Endothelial cell of umbilical vein (primary cell): ENCODE results near the gene TREX2. TPM values are rescaled to one million over a fixed set of nuclear protein-coding genes. Genes with fewer than 3 reads are reported as not detected.

ENCODE experiments used
- BruUV-seq: library from RNA; stranded (reverse); fragments of 400-500 nt; replicated peaks from 2 replicates; lab custom pipeline; 2021; lab: Mats Ljungman, UMichigan
- CTCF ChIA-PET: fragments of 300-600, 350-600 bp; sonication (Branson Sonifier 250); formaldehyde crosslinking; loops from one replicate; lab custom pipeline; 2021; ENCODE audit warnings: antibody characterized with exemption, inconsistent platforms; lab: Charles Lee
- POLR2A ChIA-PET: fragments of 300-600, 350-600 bp; sonication (Branson Sonifier 250); formaldehyde crosslinking; loops from one replicate; lab custom pipeline; 2021; ENCODE audit warnings: antibody characterized with exemption, inconsistent platforms; lab: Charles Lee
- DNase-seq: peaks from one replicate; pipeline ENCODE4 v3.0.0-alpha.2; 2011; ENCODE audit warnings: low read depth, low spot score
- FAIRE-seq: peaks from 2 replicates; lab custom pipeline; 2011; peaks lifted over from hg19 to GRCh38; lab: Jason Lieb, UNC
- H2AFZ ChIP-seq: 2 replicates; pipeline ENCODE4 v1.6.0; 2012; ENCODE audit warnings: low read depth, low read length, control low read depth, inconsistent platforms
- H3K27ac ChIP-seq: 2 replicates; pipeline ENCODE4 v1.5.1; 2011; ENCODE audit warnings: low read depth, mild to moderate bottlenecking, control low read depth, low read length, moderate library complexity; ENCODE audit not compliant: insufficient read depth
- H3K27me3 ChIP-seq, 2 experiments: 2 replicates each; pipeline versions ENCODE4 v1.6.0 to v1.6.1; 2011; ENCODE audit warnings: low read length in 2 of 2, mixed read lengths in 1 of 2; ENCODE audit not compliant: control insufficient read depth in 2 of 2, insufficient read depth in 2 of 2
- H3K36me3 ChIP-seq, 2 experiments: 2 replicates in 1 of 2; 3 replicates in 1 of 2; pipeline ENCODE4 v1.5.1; 2011; ENCODE audit warnings: low read length in 2 of 2, mild to moderate bottlenecking in 1 of 2, moderate library complexity in 1 of 2; ENCODE audit not compliant: control insufficient read depth in 2 of 2, insufficient read depth in 2 of 2; ENCODE audit errors: extremely low read depth in 1 of 2
- H3K4me1 ChIP-seq: 3 replicates; pipeline ENCODE4 v1.5.1; 2011; ENCODE audit warnings: mild to moderate bottlenecking, low read length; ENCODE audit not compliant: control insufficient read depth, insufficient read depth; ENCODE audit errors: extremely low read depth
- H3K4me2 ChIP-seq: 2 replicates; pipeline ENCODE4 v1.6.1; 2011; ENCODE audit warnings: low read length, control low read depth, mixed read lengths; ENCODE audit not compliant: insufficient read depth
- H3K4me3 ChIP-seq, 3 experiments: fragments of 200-600 bp in 1 of 3; sonication (generic), shearing (Covaris generic) in 1 of 3; replicated peaks in 1 of 3; 2 replicates each; pipeline ENCODE4 v1.5.1; 2011 to 2016; ENCODE audit warnings: control low read depth in 3 of 3, low read length in 3 of 3, mild to moderate bottlenecking in 2 of 3, inconsistent platforms in 1 of 3, low read depth in 1 of 3, moderate library complexity in 1 of 3; ENCODE audit not compliant: insufficient read depth in 1 of 3
- H3K79me2 ChIP-seq: 2 replicates; pipeline ENCODE4 v1.6.0; 2012; ENCODE audit warnings: low read length, inconsistent platforms; ENCODE audit not compliant: control insufficient read depth, insufficient read depth
- H3K9ac ChIP-seq: replicated peaks from 2 replicates; pipeline ENCODE3; 2011; ENCODE audit warnings: low read length, control low read depth; ENCODE audit not compliant: insufficient read depth; ENCODE audit errors: extremely low read depth
- H3K9me1 ChIP-seq: replicated peaks from 3 replicates; pipeline ENCODE4 v1.6.0; 2011; ENCODE audit warnings: mild to moderate bottlenecking, low read length; ENCODE audit not compliant: control insufficient read depth, insufficient read depth; ENCODE audit errors: extremely low read depth
- H3K9me3 ChIP-seq: replicated peaks from 2 replicates; pipeline ENCODE4 v1.5.1; 2012; ENCODE audit warnings: low read length, inconsistent platforms; ENCODE audit not compliant: control insufficient read depth, insufficient read depth
- H4K20me1 ChIP-seq: replicated peaks from 2 replicates; pipeline ENCODE3; 2011; ENCODE audit warnings: mild to moderate bottlenecking, low read length; ENCODE audit not compliant: control insufficient read depth, insufficient read depth; ENCODE audit errors: extremely low read depth
- CTCF ChIP-seq, 2 donors: IDR thresholded peaks; 1 replicate in 1 of 2; 2 replicates in 1 of 2; pipeline ENCODE4 v1.5.1; 2011; ENCODE audit warnings: low read length in 2 of 2, mild to moderate bottlenecking in 2 of 2, moderate library complexity in 2 of 2, control low read depth in 1 of 2, inconsistent platforms in 1 of 2, low read depth in 1 of 2; ENCODE audit not compliant: insufficient read depth in 1 of 2; ENCODE audit errors: extremely low read depth in 1 of 2
- EZH2 ChIP-seq: IDR thresholded peaks from 2 replicates; pipeline ENCODE4 v1.6.1; 2012; ENCODE audit warnings: borderline replicate concordance, low read depth, mild to moderate bottlenecking, moderate library complexity, low read length, inconsistent platforms; ENCODE audit not compliant: severe bottlenecking
- FOS ChIP-seq: IDR thresholded peaks from 2 replicates; pipeline ENCODE4 v1.6.1; 2011; ENCODE audit warnings: mild to moderate bottlenecking, low read length, moderate library complexity, borderline replicate concordance; ENCODE audit not compliant: insufficient read depth
- GATA2 ChIP-seq: IDR thresholded peaks from 2 replicates; pipeline ENCODE4 v1.7.0; 2011; ENCODE audit warnings: low read depth, mild to moderate bottlenecking, moderate library complexity, mixed read lengths, low read length; ENCODE audit not compliant: insufficient read length, insufficient read depth
- JUN ChIP-seq: IDR thresholded peaks from 2 replicates; pipeline ENCODE4 v1.6.1; 2011; ENCODE audit warnings: borderline replicate concordance, low read depth; ENCODE audit not compliant: insufficient read length, insufficient read depth
- MYC ChIP-seq: IDR thresholded peaks from one replicate; pipeline ENCODE4 v1.6.1; 2011; ENCODE audit warnings: mild to moderate bottlenecking, low read depth, low read length
- POLR2A ChIP-seq: IDR thresholded peaks from 2 replicates; pipeline ENCODE4 v1.6.1; 2012; ENCODE audit warnings: low read depth, mild to moderate bottlenecking, control low read depth, low read length
- POLR2AphosphoS5 ChIP-seq: IDR thresholded peaks from 2 replicates; pipeline ENCODE4 v1.6.1; 2012; ENCODE audit warnings: low read depth, mild to moderate bottlenecking, control low read depth, low read length, moderate library complexity; ENCODE audit not compliant: insufficient read depth
- dilution Hi-C: fragments of 300-500 bp; cut with MboI; formaldehyde crosslinking; loops from one replicate; pipeline ENCODE4 v1.15.0; 2019; ENCODE audit warnings: low sequenced_read_pairs; ENCODE audit not compliant: extremely low pct_ligation_motif_present
- intact Hi-C: fragments of 100-400 bp; cut with micrococcal nuclease; formaldehyde crosslinking; loops from one replicate; pipeline ENCODE4 v1.10.0; 2022
- polyA plus RNA-seq, 4 experiments: library from polyadenylated mRNA; depleted of rRNA in 3 of 4; stranded (reverse) in 3 of 4; unstranded in 1 of 4; fragments of >200 nt; gene quantifications; 2 replicates each; pipeline versions ENCODE4 v1.2.1 to v1.2.3, GENCODE V29; 2011 to 2012; ENCODE audit warnings: missing spikeins in 1 of 4
- total RNA-seq: library from RNA; stranded (reverse); gene quantifications from 2 replicates; pipeline ENCODE4 v1.2.3, GENCODE V29; 2021
- TF ChIP-seq, protein P1 (sequence below): IDR thresholded peaks from 2 replicates; pipeline ENCODE4 v1.6.1; 2011; ENCODE audit not compliant: insufficient read depth, insufficient read length

The TREX2 gene
- total and polyA plus RNA-seq, 2 donors (not counting 3 experiments of a cell fraction or from before 2014, with no cell fraction given) = 0.82 to 0.99 TPM

- dilution Hi-C loops (no loop called here), intact Hi-C loops (loop anchor here (10.0 kb wide), 1 partner anchor 398 kb away; no protein-coding TSS in a partner anchor)
- Histone ChIP-seq H3K27ac (no peak overlapping the region), H3K36me3 (no peaks in the 10 kb centered on the region), H3K9ac (no peak overlapping the region), H3K4me2 (no peak overlapping the region), H4K20me1 (no peaks in the 10 kb centered on the region), H3K4me1 (no peaks in the 10 kb centered on the region), H2AFZ (no peak overlapping the region), H3K9me1 (no peaks in the 10 kb centered on the region), H3K27me3 (no peaks in the 10 kb centered on the region), H3K4me3 (no peak overlapping the region), H3K79me2 (no peaks in the 10 kb centered on the region), H3K9me3 (no peaks in the 10 kb centered on the region)
- no TSS peak for BruUV-seq
- FAIRE-seq = no peak
- ChIA-PET CTCF (no interaction called here), POLR2A (no interaction called here)
- DNase-seq = no peak
- no peak for TF ChIP-seq POLR2A
- TF ChIP-seq CTCF (IDR thresholded peaks at IDR 0.05; ENCODE audit: extremely low read depth in 1 of 2, insufficient read depth in 1 of 2, low read depth in 1 of 2, low read length in 2 of 2) = no peak
- no peak for TF ChIP-seq EZH2
- TF ChIP-seq MYC = no peak
- no peak for TF ChIP-seq POLR2AphosphoS5
- no peak for TF ChIP-seq GATA2
- TF ChIP-seq FOS = no peak
- no peak for TF ChIP-seq JUN
- TF ChIP-seq, protein P1, sequence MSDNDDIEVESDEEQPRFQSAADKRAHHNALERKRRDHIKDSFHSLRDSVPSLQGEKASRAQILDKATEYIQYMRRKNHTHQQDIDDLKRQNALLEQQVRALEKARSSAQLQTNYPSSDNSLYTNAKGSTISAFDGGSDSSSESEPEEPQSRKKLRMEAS = no peak
These were observed 12.6 kb downstream of the TREX2 start for GRCh38 chrX:153433161-153433680.
